ENCODE measurements around the gene CNTLN. TPM values are rescaled to one million over a fixed set of nuclear protein-coding genes. Genes with fewer than 3 reads are reported as not detected.
"Not testable (repeated sequence)": the region's sequence is repeated elsewhere in the genome, so short reads cannot be mapped to it uniquely, and the experiment has no call there.

Gene CNTLN
- total RNA-seq, 2 donors from 2014 or later: 2.3 to 2.9 TPM

- DNase-seq (ENCODE audit: low spot score) (no peak), ATAC-seq (no peak)
- Mint-ChIP-seq H3K9me3 (peaks cover 5% of the 10 kb centered on the region), H3K36me3 (no peaks in the 10 kb centered on the region), H3K27me3 (no peaks in the 10 kb centered on the region), H3K4me3 (no peak overlapping the region), H3K4me1 (ENCODE audit: low read depth in 2 of 2) (no peaks in the 10 kb centered on the region), H3K27ac (no peak overlapping the region)
Measured at GRCh38 chr9:17219261-17219660, 84.4 kb downstream of the CNTLN start.

- Mint-ChIP-seq H3K9me3 (no peaks in the 10 kb centered on the region), H3K27ac (no peak overlapping the region), H3K36me3 (no peaks in the 10 kb centered on the region), H3K4me1 (ENCODE audit: low read depth in 2 of 2) (no peaks in the 10 kb centered on the region), H3K27me3 (no peaks in the 10 kb centered on the region), H3K4me3 (no peak overlapping the region)
- no peak for DNase-seq (ENCODE audit: low spot score)
- no peak for ATAC-seq
Measured at GRCh38 chr9:17222932-17223331, 88.1 kb downstream of the CNTLN start.

- Mint-ChIP-seq H3K27ac (no peak overlapping the region), H3K9me3 (peaks cover 7% of the 10 kb centered on the region), H3K27me3 (no peaks in the 10 kb centered on the region), H3K4me3 (no peak overlapping the region), H3K4me1 (ENCODE audit: low read depth in 2 of 2) (peaks cover 0 to 4% of the 10 kb centered on the region in 2 donors), H3K36me3 (no peaks in the 10 kb centered on the region)
- DNase-seq (ENCODE audit: low spot score): no peak
- ATAC-seq: no peak
Measured at GRCh38 chr9:17225407-17225806, 90.6 kb downstream of the CNTLN start.

GRCh38 chr9:17229945-17230560 is 95.2 kb downstream of the CNTLN start:
- peaks cover 0 to 8% of the 10 kb centered on the region in 2 donors for H3K4me1 Mint-ChIP-seq (ENCODE audit: low read depth in 2 of 2)
- H3K4me3 Mint-ChIP-seq: no peak overlapping the region
- H3K27ac Mint-ChIP-seq: no peak overlapping the region
- peaks cover 7% of the 10 kb centered on the region for H3K9me3 Mint-ChIP-seq
- DNase-seq (ENCODE audit: low spot score): no peak
- no peaks in the 10 kb centered on the region for H3K27me3 Mint-ChIP-seq
- ATAC-seq: no peak
- no peaks in the 10 kb centered on the region for H3K36me3 Mint-ChIP-seq

- no peak overlapping the region for H3K27ac Mint-ChIP-seq
- H3K27me3 Mint-ChIP-seq: no peaks in the 10 kb centered on the region
- ATAC-seq (no peak), DNase-seq (ENCODE audit: low spot score) (no peak)
- H3K4me1 Mint-ChIP-seq (ENCODE audit: low read depth in 2 of 2): peaks cover 0 to 8% of the 10 kb centered on the region in 2 donors
- H3K4me3 Mint-ChIP-seq: no peak overlapping the region
- no peaks in the 10 kb centered on the region for H3K36me3 Mint-ChIP-seq
- peaks cover 7% of the 10 kb centered on the region for H3K9me3 Mint-ChIP-seq
Measured at GRCh38 chr9:17230646-17231045, 95.8 kb downstream of the CNTLN start.

GRCh38 chr9:17236147-17236546 is 101.3 kb downstream of the CNTLN start:
- H3K4me1 Mint-ChIP-seq (ENCODE audit: low read depth in 2 of 2): no peaks in the 10 kb centered on the region
- no peak for DNase-seq (ENCODE audit: low spot score)
- H3K36me3 Mint-ChIP-seq: no peaks in the 10 kb centered on the region
- H3K27me3 Mint-ChIP-seq: no peaks in the 10 kb centered on the region
- ATAC-seq: no peak
- H3K4me3 Mint-ChIP-seq: no peak overlapping the region
- H3K27ac Mint-ChIP-seq: no peak overlapping the region
- no peaks in the 10 kb centered on the region for H3K9me3 Mint-ChIP-seq

- Mint-ChIP-seq H3K4me3 (no peak overlapping the region), H3K9me3 (peaks cover 26% of the 10 kb centered on the region), H3K27me3 (no peaks in the 10 kb centered on the region), H3K4me1 (ENCODE audit: low read depth in 2 of 2) (no peaks in the 10 kb centered on the region), H3K27ac (no peak overlapping the region), H3K36me3 (peaks cover 33% of the 10 kb centered on the region)
- DNase-seq (ENCODE audit: low spot score) (no peak), ATAC-seq (no peak)
Measured at GRCh38 chr9:17246770-17247169, 111.9 kb downstream of the CNTLN start.

GRCh38 chr9:17251100-17251499 is 116.3 kb downstream of the CNTLN start:
- no peak overlapping the region for H3K27ac Mint-ChIP-seq
- DNase-seq (ENCODE audit: low spot score) (no peak), ATAC-seq (no peak)
- H3K4me1 Mint-ChIP-seq (ENCODE audit: low read depth in 2 of 2): no peaks in the 10 kb centered on the region
- peaks cover 46% of the 10 kb centered on the region for H3K36me3 Mint-ChIP-seq
- H3K4me3 Mint-ChIP-seq: no peak overlapping the region
- H3K9me3 Mint-ChIP-seq: peaks cover 31% of the 10 kb centered on the region
- H3K27me3 Mint-ChIP-seq: no peaks in the 10 kb centered on the region

GRCh38 chr9:17268531-17269188 is 133.8 kb downstream of the CNTLN start:
- not testable (repeated sequence) for H3K4me3 Mint-ChIP-seq; H3K4me1 Mint-ChIP-seq (ENCODE audit: low read depth in 2 of 2); H3K27ac Mint-ChIP-seq; H3K27me3 Mint-ChIP-seq; ATAC-seq; H3K9me3 Mint-ChIP-seq; DNase-seq (ENCODE audit: low spot score)
- H3K36me3 Mint-ChIP-seq: peaks cover 18% of the 10 kb centered on the region

- peaks cover 9% of the 10 kb centered on the region for H3K9me3 Mint-ChIP-seq
- no peaks in the 10 kb centered on the region for H3K4me1 Mint-ChIP-seq (ENCODE audit: low read depth in 2 of 2)
- no peak for DNase-seq (ENCODE audit: low spot score)
- no peaks in the 10 kb centered on the region for H3K27me3 Mint-ChIP-seq
- no peak for ATAC-seq
- H3K4me3 Mint-ChIP-seq: no peak overlapping the region
- H3K27ac Mint-ChIP-seq: no peak overlapping the region
- peaks cover 18% of the 10 kb centered on the region for H3K36me3 Mint-ChIP-seq
Measured at GRCh38 chr9:17269799-17270198, 135.0 kb downstream of the CNTLN start.

GRCh38 chr9:17272536-17272935 is 137.7 kb downstream of the CNTLN start:
- Mint-ChIP-seq H3K4me1 (ENCODE audit: low read depth in 2 of 2) (no peaks in the 10 kb centered on the region), H3K36me3 (peaks cover 10% of the 10 kb centered on the region), H3K27me3 (no peaks in the 10 kb centered on the region), H3K27ac (no peak overlapping the region), H3K9me3 (peaks cover 3% of the 10 kb centered on the region), H3K4me3 (no peak overlapping the region)
- ATAC-seq (no peak), DNase-seq (ENCODE audit: low spot score) (no peak)

- Mint-ChIP-seq H3K27ac (no peak overlapping the region), H3K9me3 (peaks cover 11% of the 10 kb centered on the region), H3K27me3 (no peaks in the 10 kb centered on the region), H3K4me3 (no peak overlapping the region), H3K4me1 (ENCODE audit: low read depth in 2 of 2) (no peaks in the 10 kb centered on the region), H3K36me3 (peaks cover 6% of the 10 kb centered on the region)
- DNase-seq (ENCODE audit: low spot score) (no peak), ATAC-seq (no peak)
Measured at GRCh38 chr9:17280350-17281012, 145.6 kb downstream of the CNTLN start.

- not testable (repeated sequence) for H3K27ac Mint-ChIP-seq; H3K27me3 Mint-ChIP-seq; ATAC-seq; H3K4me1 Mint-ChIP-seq (ENCODE audit: low read depth in 2 of 2); H3K4me3 Mint-ChIP-seq; DNase-seq (ENCODE audit: low spot score)
- Mint-ChIP-seq H3K9me3 (peaks cover 20% of the 10 kb centered on the region), H3K36me3 (peaks cover 18% of the 10 kb centered on the region)
Measured at GRCh38 chr9:17290673-17291072, 155.8 kb downstream of the CNTLN start.

GRCh38 chr9:17291766-17292165 is 156.9 kb downstream of the CNTLN start:
- ATAC-seq: no peak
- Mint-ChIP-seq H3K4me1 (ENCODE audit: low read depth in 2 of 2) (no peaks in the 10 kb centered on the region), H3K27me3 (no peaks in the 10 kb centered on the region), H3K4me3 (no peak overlapping the region), H3K27ac (no peak overlapping the region), H3K36me3 (peaks cover 18% of the 10 kb centered on the region), H3K9me3 (peaks cover 22% of the 10 kb centered on the region)
- no peak for DNase-seq (ENCODE audit: low spot score)
